Measurements from ENCODE around the gene DOP1A. TPM values are rescaled to one million over a fixed set of nuclear protein-coding genes. Genes with fewer than 3 reads are reported as not detected.
A peak's percentile ranks its signal among the peaks of the same experiment; 100 is the strongest.

The DOP1A gene
- total RNA-seq, 1 experiment from 2014 or later = 50.2 TPM

DNA sequence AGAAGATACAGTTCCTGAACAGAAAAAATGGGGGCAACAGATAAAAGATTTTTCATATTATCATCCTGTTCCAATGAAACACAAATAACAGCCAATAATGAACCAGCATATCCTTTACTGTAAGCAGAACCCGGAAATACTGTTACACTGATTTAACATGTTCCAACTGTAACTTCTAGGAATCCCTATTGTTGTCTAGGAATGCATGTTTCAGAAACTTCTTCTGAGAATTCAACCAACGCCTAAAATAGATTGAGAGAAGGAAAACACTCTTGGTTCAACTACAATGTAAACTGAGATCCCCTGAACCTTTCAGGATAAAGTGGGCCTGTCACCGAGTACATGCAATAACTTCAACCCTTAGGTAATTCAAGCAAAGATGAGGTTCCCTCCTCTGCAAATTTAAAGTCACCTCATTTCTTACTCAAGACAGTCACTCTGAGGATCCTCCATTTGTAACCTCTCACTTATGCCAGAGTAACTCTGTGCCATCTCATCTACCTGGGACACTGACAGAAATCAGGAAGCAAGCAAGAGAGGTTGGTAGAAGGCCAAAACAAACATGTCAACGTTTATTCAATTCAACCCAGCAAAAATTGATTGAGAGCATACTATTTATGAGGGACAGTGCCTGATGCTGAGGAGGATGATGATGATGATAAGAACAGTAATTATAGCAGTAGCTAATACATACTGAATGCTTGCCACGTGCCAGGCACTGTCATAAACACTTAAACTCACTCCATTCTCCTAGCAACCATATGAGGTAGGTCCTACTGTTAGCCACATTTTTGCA is 15.9 kb upstream of the DOP1A start:
- H3K9me3 ChIP-seq (ENCODE audit: low read length) = no peaks in the 10 kb centered on the region
- H3K9ac ChIP-seq (ENCODE audit: low read length) = no peak overlapping the region
- H3K27ac ChIP-seq (ENCODE audit: low read length) = no peak overlapping the region
- no peaks in the 10 kb centered on the region for H3K9me2 ChIP-seq (replicated peaks; ENCODE audit: insufficient read depth, low read length)
- H3K27me3 ChIP-seq (ENCODE audit: low read length) = no peaks in the 10 kb centered on the region
- no peak overlapping the region for H3K4me2 ChIP-seq (ENCODE audit: low read depth, low read length, poor library complexity, severe bottlenecking)
- DNase-seq = no peak
- peaks cover 11% of the 10 kb centered on the region for H3K4me1 ChIP-seq (ENCODE audit: low read length)
- peaks cover 86% of the 10 kb centered on the region for H3K79me2 ChIP-seq (ENCODE audit: low read length)
- no peak overlapping the region for H3K4me3 ChIP-seq (ENCODE audit: low read length)
- peaks cover 41% of the 10 kb centered on the region; the same call in 1 of the 2 replicates for H3K36me3 ChIP-seq (ENCODE audit: insufficient read depth, low read length)
- H2AFZ ChIP-seq (ENCODE audit: low read length) = no peak overlapping the region
- H4K20me1 ChIP-seq (ENCODE audit: insufficient read depth, low read depth, low read length) = no peaks in the 10 kb centered on the region

DNA sequence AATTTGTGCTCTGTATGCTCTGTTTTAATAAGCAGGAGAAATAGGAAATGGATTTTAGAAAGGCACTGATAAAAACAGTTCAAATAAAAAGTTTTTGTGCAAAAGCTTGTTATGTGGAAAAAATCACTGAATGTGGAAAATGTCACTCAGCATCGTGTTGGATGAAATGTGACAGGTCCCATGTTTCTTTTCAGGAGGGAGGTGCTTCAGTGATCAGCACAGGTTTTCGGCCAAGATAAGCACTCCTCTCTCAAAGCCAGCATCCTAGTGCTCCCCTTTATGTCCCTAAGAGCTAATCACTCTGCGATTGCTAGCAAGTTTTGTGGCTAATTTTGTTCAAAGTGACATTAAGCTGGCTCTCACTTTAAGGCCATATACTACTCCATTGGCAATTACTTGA is 13.8 kb upstream of the DOP1A start:
- Histone ChIP-seq H3K9ac (ENCODE audit: low read length) (no peak overlapping the region), H3K9me3 (ENCODE audit: low read length) (no peaks in the 10 kb centered on the region), H3K36me3 (ENCODE audit: insufficient read depth, low read length) (peaks cover 44% of the 10 kb centered on the region; the same call in 1 of the 2 replicates), H3K79me2 (ENCODE audit: low read length) (peaks cover 79% of the 10 kb centered on the region), H3K27me3 (ENCODE audit: low read length) (no peaks in the 10 kb centered on the region), H3K9me2 (replicated peaks; ENCODE audit: insufficient read depth, low read length) (no peaks in the 10 kb centered on the region), H2AFZ (ENCODE audit: low read length) (no peak overlapping the region), H4K20me1 (ENCODE audit: insufficient read depth, low read depth, low read length) (no peaks in the 10 kb centered on the region), H3K27ac (ENCODE audit: low read length) (no peak overlapping the region), H3K4me3 (ENCODE audit: low read length) (no peak overlapping the region), H3K4me2 (ENCODE audit: low read depth, low read length, poor library complexity, severe bottlenecking) (no peak overlapping the region), H3K4me1 (ENCODE audit: low read length) (peaks cover 23% of the 10 kb centered on the region)
- no peak for DNase-seq

DNA sequence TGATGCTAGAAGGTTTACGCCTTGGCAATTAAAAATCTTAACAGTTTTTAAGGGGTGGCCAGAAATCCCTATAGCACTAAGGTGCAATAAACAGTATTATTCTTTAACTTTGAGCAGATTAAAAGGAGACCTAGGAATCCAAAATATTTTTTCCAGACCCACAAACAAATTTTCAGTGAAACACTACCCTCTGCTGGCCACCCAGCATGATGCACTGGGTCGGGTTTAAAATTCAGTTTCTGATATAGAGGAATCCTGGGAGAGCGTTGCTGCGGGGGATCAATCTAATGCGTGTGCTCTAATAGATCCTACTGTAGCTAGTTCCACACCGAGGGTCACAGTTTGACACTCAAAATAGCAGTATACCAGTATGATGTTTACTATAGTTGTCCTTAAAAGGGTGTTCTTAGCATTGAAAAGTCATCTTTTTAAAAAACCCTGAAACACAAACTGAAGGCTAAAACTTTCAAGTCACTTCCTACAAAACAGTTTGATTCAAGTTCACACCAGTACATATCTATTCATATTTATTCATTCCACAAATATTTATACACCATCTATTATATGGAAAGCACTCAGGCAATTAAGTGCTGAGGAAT is 12.0 kb upstream of the DOP1A start:
- H3K9me3 ChIP-seq (ENCODE audit: low read length) = no peaks in the 10 kb centered on the region
- H3K36me3 ChIP-seq (ENCODE audit: insufficient read depth, low read length) = peaks cover 34% of the 10 kb centered on the region; the same call in 1 of the 2 replicates
- no peaks in the 10 kb centered on the region for H3K27me3 ChIP-seq (ENCODE audit: low read length)
- H3K9ac ChIP-seq (ENCODE audit: low read length) = no peak overlapping the region
- no peak overlapping the region for H3K27ac ChIP-seq (ENCODE audit: low read length)
- H3K79me2 ChIP-seq (ENCODE audit: low read length) = peaks cover 80% of the 10 kb centered on the region
- H2AFZ ChIP-seq (ENCODE audit: low read length) = no peak overlapping the region
- H3K4me3 ChIP-seq (ENCODE audit: low read length) = no peak overlapping the region
- no peaks in the 10 kb centered on the region for H3K9me2 ChIP-seq (replicated peaks; ENCODE audit: insufficient read depth, low read length)
- peak; percentile 82 for DNase-seq
- no peaks in the 10 kb centered on the region for H4K20me1 ChIP-seq (ENCODE audit: insufficient read depth, low read depth, low read length)
- H3K4me1 ChIP-seq (ENCODE audit: low read length) = peaks cover 25% of the 10 kb centered on the region
- peak overlapping the region; percentile 31 for H3K4me2 ChIP-seq (ENCODE audit: low read depth, low read length, poor library complexity, severe bottlenecking)

DNA sequence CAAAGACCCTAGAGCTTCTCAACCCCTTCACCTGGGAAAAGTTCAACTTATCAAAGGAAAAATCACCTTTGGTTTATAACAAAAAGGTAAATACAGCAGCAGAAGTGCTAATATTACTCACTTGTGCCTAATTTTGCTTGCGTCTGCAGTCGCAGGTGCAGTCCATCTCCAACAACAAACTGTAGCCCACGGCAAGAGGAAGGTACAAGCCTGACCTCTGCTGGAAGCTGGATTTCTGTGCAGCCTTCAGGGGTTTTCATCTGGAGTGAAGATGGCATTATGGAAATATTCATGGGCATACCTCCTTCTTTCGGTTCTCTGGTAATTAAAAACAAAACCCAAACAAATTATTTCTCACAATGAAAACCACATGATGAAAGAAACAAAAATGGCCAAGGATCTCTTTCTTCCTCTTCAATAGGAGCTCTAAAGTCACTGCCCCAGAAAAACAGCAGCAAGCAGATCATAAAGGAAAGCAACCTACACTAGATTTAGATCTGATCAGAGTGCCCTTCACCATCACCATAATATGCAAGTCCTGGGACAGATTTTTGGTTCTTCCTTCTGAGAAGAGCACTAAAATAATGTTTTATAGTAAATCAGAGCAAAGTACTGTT is 9.7 kb upstream of the DOP1A start:
- Histone ChIP-seq H3K27me3 (ENCODE audit: low read length) (no peaks in the 10 kb centered on the region), H3K36me3 (ENCODE audit: insufficient read depth, low read length) (peaks cover 28% of the 10 kb centered on the region; the same call in 1 of the 2 replicates), H3K9ac (ENCODE audit: low read length) (0 out of 2 replicates have a peak overlapping the region, but pooled peaks have one; percentile 6), H3K79me2 (ENCODE audit: low read length) (peaks cover 80% of the 10 kb centered on the region), H3K4me2 (ENCODE audit: low read depth, low read length, poor library complexity, severe bottlenecking) (no peak overlapping the region), H3K4me1 (ENCODE audit: low read length) (peaks cover 48% of the 10 kb centered on the region), H3K9me2 (replicated peaks; ENCODE audit: insufficient read depth, low read length) (no peaks in the 10 kb centered on the region), H2AFZ (ENCODE audit: low read length) (no peak overlapping the region), H3K27ac (ENCODE audit: low read length) (0 out of 2 replicates have a peak overlapping the region, but pooled peaks have one; percentile 12), H3K4me3 (ENCODE audit: low read length) (no peak overlapping the region), H4K20me1 (ENCODE audit: insufficient read depth, low read depth, low read length) (no peaks in the 10 kb centered on the region), H3K9me3 (ENCODE audit: low read length) (no peaks in the 10 kb centered on the region)
- DNase-seq = peak; percentile 82

DNA sequence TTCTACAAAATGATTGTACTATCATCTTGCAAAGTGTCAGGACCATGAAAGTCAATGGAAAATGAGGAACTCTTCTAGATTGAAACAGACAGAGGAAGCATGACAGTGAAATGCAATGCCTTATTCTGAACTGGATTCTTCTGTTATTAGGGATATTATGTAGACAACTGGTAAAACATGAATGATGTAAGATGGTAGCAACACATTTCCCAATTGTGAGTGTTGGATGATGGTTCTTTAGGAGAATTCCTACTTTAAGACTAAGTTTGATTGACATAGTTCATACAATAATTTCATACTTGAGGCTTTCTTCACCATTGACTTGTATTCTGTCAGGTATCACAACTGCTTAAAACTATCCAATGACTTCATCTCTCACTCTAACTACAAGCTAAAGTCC is 6.3 kb upstream of the DOP1A start:
- peak overlapping the region; percentile 38 for H3K4me2 ChIP-seq (ENCODE audit: low read depth, low read length, poor library complexity, severe bottlenecking)
- H3K79me2 ChIP-seq (ENCODE audit: low read length) = peaks cover 80% of the 10 kb centered on the region
- peaks cover 62% of the 10 kb centered on the region for H3K4me1 ChIP-seq (ENCODE audit: low read length)
- no peaks in the 10 kb centered on the region for H3K27me3 ChIP-seq (ENCODE audit: low read length)
- H3K9me2 ChIP-seq (replicated peaks; ENCODE audit: insufficient read depth, low read length) = no peaks in the 10 kb centered on the region
- no peak for DNase-seq
- H3K27ac ChIP-seq (ENCODE audit: low read length) = no peak overlapping the region; the same call in 1 of the 2 replicates
- no peaks in the 10 kb centered on the region for H3K9me3 ChIP-seq (ENCODE audit: low read length)
- no peak overlapping the region for H2AFZ ChIP-seq (ENCODE audit: low read length)
- H4K20me1 ChIP-seq (ENCODE audit: insufficient read depth, low read depth, low read length) = no peaks in the 10 kb centered on the region
- no peak overlapping the region for H3K9ac ChIP-seq (ENCODE audit: low read length)
- H3K36me3 ChIP-seq (ENCODE audit: insufficient read depth, low read length) = peaks cover 15% of the 10 kb centered on the region; the same call in 1 of the 2 replicates
- no peak overlapping the region for H3K4me3 ChIP-seq (ENCODE audit: low read length)

DNA sequence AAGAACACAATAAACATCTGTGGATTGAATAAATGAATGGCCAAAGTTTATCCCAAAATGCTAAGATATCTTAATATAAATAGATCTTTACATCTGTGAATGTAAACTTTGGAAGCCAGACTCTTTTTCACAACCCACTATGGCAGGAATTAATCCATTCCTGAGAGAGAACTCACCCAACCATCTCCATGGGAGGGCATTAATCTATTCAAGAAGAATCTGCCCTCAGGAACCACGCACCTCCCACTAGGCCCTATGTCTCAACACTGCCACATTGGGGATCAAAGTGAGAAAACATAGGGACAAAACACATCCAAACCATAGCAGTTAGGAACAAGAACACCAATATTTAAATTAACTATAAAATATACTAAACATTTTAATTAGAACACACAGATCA is 5.2 kb upstream of the DOP1A start:
- H3K79me2 ChIP-seq (ENCODE audit: low read length) = peaks cover 75% of the 10 kb centered on the region
- H3K27me3 ChIP-seq (ENCODE audit: low read length) = no peaks in the 10 kb centered on the region
- H3K4me3 ChIP-seq (ENCODE audit: low read length) = no peak overlapping the region
- H3K9me2 ChIP-seq (replicated peaks; ENCODE audit: insufficient read depth, low read length) = no peaks in the 10 kb centered on the region
- H3K9me3 ChIP-seq (ENCODE audit: low read length) = no peaks in the 10 kb centered on the region
- no peak overlapping the region for H3K4me2 ChIP-seq (ENCODE audit: low read depth, low read length, poor library complexity, severe bottlenecking)
- no peak overlapping the region for H2AFZ ChIP-seq (ENCODE audit: low read length)
- H3K4me1 ChIP-seq (ENCODE audit: low read length) = peaks cover 68% of the 10 kb centered on the region
- H3K27ac ChIP-seq (ENCODE audit: low read length) = no peak overlapping the region
- H3K9ac ChIP-seq (ENCODE audit: low read length) = no peak overlapping the region
- peaks cover 7% of the 10 kb centered on the region; the same call in 1 of the 2 replicates for H3K36me3 ChIP-seq (ENCODE audit: insufficient read depth, low read length)
- no peak for DNase-seq
- no peaks in the 10 kb centered on the region for H4K20me1 ChIP-seq (ENCODE audit: insufficient read depth, low read depth, low read length)

DNA sequence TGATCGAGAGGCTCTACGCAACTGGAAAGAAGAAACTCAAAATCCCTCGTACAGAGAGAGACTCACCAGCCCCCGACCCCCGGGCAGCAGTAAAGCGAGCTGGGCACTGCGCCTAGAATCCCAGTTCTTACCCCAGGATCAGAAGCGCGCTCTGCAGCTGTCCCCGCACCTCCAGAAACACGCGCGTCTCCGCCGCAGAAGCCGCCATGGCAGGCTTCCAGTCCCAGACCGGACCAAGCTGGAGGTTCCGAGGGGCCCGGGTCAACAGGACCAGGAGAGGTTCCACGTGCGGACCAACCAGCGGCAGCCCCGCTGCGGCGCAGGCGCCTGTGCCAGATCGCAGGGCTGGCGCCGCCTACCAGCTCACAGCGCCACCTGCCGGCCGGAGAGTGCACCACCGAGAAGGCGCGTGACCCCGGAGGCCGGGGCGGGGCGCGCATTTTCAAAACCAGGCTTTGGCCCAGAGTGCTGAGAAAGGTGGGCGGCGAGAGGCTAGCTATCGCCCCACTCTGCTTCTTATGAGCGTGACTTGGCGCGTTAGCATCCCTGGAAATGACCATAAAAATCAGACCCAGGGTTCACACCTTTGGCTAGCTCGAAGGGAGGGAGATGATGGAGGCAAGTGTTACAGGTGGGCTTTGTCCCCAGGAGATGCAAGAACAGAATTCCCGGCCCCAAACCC is 1.8 kb upstream of the DOP1A start, which contains the start of gene UBE3D:
UBE3D (minus strand) TSS at position 331 of the 682 bp plus-strand sequence; CDS start at position 208, 123 bp downstream.
- Histone ChIP-seq H3K9me2 (replicated peaks; ENCODE audit: insufficient read depth, low read length) (no peaks in the 10 kb centered on the region), H3K27ac (ENCODE audit: low read length) (no peak within 1 kb of the TSS; the same call in 1 of the 2 replicates), H3K4me1 (ENCODE audit: low read length) (peaks cover 72% of the 10 kb centered on the region), H3K79me2 (ENCODE audit: low read length) (peaks cover 80% of the 10 kb centered on the region), H3K9ac (ENCODE audit: low read length) (peak within 1 kb of the TSS; percentile 85), H3K36me3 (ENCODE audit: insufficient read depth, low read length) (peaks cover 5% of the 10 kb centered on the region; the same call in 1 of the 2 replicates), H3K4me2 (ENCODE audit: low read depth, low read length, poor library complexity, severe bottlenecking) (peak within 1 kb of the TSS; percentile 85), H2AFZ (ENCODE audit: low read length) (peak within 1 kb of the TSS; percentile 98), H3K27me3 (ENCODE audit: low read length) (no peaks in the 10 kb centered on the region), H3K9me3 (ENCODE audit: low read length) (no peaks in the 10 kb centered on the region), H4K20me1 (ENCODE audit: insufficient read depth, low read depth, low read length) (no peaks in the 10 kb centered on the region), H3K4me3 (ENCODE audit: low read length) (peak within 1 kb of the TSS; percentile 90)
- DNase-seq = peak; percentile 95
